ENCODE results near the gene OSTN.
"Not testable (repeated sequence)": the region's sequence is repeated elsewhere in the genome, so short reads cannot be mapped to it uniquely, and the experiment has no call there.

OSTN gene

DNA sequence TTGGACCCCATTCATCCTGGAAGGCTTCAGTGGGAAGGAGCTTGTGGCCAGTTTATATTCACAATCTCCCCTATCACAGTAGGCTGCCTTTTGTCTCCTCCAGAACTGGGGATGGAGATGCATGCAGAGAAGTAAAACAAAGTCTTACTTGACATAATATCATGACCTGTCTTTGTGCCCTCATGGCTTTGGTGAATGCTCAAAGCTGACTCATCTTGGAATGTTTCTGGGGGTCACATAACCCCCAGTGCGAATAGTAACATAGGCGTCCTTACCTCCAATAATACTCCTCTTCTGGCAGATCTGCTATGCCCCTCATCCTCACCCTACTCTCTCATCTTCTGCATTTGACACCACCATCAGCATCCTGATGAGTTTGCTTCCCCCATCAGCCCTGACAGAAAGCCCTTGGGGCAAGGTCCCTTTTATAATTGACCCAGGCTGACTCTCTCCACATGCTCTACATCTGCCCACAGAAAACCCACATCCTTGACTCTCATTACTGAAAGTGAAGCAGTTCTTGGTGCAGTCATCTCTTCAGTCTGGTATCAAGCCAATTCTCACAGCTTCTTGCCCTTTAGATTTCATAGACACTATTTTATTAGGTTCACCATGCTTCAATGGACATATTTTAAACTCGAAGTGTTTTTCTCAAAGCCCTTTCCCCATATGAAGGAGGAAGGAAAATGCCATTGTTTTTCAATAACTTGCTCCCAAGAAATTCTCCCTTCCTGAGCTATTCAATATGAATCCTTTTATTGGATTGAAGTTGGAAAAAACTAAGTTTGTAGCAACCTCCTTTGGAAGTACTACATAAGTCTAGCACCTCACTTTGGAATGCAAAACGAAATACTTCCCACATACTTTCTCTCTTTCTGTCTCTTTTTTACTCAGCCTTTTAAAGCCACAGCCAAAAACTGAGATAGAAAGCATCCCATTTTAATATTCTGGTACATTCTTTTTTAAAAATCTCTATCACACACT, 36.6 kb downstream of the OSTN start:
- no peak for DNase-seq (ENCODE audit: low read depth in 2 of 2)

DNA sequence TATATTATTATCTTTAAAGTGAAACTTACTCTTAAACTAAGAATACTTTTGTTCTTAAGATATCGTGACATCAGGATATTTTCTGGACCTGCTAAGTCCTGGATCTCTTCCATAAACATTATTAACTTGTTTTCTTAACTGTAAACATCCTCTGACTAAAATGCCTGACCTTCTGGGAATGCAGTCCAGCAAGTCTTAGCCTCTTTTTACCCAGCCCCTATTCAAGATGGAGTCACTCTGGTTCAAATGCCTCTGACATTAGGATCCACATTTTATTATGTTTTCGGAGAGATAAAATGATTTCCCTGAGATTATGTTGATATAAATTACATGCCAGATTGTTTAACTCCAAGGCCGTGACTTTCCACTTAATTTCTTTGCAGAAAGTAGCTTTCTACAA, 37.6 kb downstream of the OSTN start:
- no peak for DNase-seq (ENCODE audit: low read depth in 2 of 2)

DNA sequence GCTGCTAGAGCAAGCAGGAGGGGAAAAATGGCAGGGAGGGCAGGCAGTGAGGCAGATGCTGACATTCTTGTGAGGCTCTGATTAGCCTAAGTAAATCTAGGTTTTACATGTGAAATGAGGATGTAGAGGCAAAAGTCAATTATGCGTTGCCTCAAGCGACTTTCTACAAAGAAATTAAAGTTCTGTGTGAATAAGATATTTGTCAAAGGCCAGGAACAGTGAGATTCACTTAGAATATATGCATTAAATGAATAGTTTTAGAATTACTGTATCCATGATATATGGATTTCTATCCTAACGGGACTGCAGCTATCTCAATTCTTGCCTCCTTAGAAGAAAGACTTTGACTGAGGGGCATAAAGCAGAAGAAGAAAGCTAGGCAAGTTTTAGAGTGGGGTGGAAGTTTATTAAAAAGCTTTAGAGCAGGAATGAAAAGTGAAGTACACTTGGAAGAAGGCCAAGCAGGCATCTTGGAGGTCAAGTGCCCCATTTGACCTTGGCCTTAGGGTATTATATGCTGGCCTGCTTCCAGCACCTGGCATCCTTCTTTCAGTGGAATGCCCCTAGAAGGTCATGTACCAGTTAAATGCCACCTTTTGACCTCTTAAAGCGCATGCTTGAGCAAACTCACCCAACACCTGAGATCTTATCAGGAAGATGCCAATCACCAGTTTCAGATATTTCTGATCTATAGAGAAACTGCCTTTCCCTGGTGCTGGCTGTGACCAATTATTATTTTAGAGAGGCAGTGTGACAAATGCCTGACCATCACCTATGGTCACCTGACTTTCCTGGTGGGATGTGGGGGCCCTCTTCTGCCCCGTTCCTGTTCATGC, 38.2 kb downstream of the OSTN start:
- DNase-seq (ENCODE audit: low read depth in 2 of 2), result no peak

DNA sequence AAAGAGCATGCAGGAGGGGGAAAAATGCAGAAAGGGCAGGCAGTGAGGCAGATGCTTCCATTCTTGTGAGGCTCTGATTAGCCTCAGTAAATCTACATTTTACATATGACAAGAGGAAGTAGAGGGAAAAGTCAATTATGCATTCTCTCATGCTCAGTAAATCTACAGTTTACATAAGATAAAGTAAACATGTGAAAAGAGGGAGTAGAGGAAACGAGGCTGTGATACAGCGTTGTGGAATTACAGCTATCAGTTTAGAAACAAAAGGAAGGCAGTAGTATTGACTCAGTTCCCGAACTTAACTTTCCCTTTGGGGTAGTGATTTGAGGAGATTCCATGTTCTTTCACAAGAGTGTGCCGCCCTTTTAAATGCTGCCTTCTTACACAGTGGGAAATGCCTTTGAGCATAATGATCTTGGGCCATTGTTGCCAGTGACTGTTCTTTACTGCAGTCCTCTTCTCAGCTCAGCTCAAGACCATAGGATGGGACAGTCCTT, 39.3 kb downstream of the OSTN start:
- DNase-seq (ENCODE audit: low read depth in 2 of 2), result no peak

DNA sequence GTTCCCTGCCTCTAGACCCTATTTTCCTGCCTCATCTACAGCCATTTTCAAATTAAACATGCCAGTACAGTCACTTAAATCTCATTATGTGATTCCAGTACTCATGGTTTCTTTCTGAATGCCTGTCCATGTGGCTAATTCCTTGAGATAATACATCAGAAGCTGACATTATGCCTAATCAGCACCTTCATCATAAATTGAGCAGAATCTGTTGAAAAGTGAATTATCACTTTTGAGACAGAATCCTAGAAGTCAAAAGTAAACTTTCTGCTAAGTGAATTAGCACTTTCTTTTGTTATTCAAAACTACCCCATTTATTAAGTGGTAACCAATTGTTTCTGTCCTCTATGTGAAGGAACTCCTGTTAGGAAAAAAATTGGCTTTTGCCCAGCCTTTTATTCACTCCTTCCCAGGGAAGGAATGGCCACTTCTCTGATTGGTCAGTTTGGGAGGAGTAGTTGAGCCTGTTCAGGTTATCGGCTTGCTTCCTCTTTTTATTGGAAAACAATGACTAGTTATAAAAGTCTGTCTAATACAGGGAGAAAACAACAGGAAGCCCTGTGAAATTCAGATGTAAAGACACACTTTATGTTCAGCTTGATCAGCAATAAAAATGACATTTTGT, 40.5 kb downstream of the OSTN start:
- DNase-seq (ENCODE audit: low read depth in 2 of 2), result no peak

DNA sequence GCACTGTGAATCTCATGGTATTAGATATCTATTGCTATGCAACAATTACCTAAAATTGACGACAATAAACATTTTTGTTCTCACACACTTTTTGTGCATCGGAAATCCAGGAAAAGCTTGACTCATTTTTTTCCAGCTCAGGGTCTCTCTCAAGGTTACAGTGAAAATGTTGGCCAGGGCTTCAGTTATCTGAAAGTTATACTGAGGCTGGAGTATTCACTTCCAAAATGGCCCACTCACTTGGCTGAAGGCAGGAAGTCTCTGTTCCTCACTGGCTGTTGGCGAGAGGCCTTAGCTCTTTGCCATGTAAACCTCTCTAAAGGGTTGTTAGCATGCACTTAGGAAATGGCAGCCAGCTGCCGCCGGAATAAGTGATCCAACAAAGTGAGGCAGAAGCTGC, 41.4 kb downstream of the OSTN start:
- no peak for DNase-seq (ENCODE audit: low read depth in 2 of 2)

DNA sequence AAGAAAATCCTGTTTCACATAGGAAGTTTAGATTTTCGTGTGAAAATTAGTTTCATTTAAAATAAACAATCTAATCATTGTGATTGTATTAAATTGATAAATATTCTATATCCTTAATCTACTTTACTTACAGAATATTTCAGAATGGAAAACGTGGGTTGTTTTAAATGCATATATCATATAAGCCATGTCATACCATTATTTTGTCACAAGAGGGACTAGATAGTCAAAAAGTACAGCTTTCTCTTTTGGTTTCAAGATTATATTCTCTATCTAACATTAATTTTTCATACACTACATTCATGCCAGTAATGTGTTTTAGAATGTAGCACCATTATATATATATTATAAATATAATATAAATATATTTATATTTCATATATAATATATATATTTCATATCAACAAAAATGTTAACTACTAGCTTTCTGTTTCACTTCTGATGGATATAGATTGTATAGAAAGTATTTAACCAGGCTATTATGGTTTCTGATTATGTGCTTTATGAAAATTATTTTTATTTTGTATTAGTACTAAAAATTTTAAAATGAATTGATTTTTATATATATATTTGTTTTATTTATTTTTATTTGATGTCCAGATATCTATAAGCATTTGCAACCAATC, 45.3 kb downstream of the OSTN start:
- no peak for DNase-seq (ENCODE audit: low read depth in 2 of 2)

DNA sequence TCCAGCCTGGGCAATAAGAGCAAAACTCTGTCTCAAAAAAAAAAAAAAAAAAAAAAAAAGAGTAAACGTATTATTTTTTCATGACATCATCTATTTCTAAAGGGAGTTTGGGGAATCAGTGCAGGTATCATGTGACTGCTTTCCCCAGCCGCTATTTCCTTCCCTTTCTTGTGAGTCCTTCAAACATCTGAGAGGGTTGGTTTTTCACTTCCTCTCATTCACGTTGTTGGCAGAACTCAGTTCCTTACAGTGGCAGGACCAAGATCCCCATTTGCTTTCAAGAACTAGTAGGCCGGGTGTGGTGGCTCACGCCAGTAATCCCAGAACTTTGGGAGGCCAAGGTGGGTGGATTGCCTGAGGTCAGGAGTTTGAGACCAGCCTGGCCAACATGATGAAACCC, 47.0 kb downstream of the OSTN start:
- DNase-seq (ENCODE audit: low read depth in 2 of 2), result not testable (repeated sequence)

DNA sequence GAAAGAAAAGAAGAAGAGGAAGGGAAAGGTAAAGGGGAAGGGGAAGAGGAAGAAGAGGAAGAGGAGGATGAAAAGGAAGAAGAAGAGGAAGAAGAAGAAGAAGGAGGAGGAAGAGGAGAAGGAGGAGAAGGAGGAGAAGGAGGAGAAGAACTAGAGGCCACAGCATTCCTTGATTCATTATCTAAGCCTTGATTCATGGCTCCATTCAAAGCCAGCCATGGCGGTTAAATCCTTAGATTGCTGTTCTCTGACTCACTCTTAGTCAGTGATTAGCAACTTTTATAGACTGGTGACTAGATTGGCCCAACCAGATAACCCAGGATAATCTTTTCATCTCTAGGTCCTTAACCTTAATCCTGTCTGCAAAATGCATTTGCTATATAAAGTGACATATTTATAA, 47.6 kb downstream of the OSTN start:
- no peak for DNase-seq (ENCODE audit: low read depth in 2 of 2)

DNA sequence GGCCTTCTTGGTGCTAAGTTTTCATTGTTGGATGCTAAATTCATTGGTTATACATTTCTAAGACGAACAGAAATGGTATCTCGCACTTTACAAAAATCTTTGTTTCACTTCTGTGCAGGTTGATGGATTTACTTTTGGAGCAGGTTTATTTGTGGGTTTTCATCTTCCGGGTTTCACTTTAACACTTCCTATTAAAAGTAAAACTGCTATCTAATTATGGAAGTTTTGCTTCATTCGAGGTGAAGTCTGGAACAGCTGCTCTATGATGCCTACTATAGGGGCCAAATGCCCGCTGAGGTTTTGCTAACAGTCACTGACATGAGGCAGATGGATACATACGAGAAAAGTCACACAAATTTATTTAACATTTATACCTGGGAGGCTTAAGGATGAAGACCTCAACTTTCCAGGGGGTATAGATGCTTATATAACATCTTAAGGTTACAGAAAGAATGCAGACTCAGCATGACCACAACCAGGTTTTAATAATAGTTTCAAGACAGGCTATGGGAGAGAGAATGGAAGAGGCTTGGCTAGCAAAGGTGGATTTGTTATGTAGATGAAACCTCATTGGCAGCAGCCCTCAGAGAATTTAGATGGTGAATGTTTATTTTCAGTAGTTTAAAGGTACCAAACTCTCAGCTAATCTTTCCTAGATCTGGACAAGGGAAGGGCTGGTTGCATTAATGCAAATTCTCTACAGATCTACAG, 54.2 kb downstream of the OSTN start:
- no peak for DNase-seq (ENCODE audit: low read depth in 2 of 2)

DNA sequence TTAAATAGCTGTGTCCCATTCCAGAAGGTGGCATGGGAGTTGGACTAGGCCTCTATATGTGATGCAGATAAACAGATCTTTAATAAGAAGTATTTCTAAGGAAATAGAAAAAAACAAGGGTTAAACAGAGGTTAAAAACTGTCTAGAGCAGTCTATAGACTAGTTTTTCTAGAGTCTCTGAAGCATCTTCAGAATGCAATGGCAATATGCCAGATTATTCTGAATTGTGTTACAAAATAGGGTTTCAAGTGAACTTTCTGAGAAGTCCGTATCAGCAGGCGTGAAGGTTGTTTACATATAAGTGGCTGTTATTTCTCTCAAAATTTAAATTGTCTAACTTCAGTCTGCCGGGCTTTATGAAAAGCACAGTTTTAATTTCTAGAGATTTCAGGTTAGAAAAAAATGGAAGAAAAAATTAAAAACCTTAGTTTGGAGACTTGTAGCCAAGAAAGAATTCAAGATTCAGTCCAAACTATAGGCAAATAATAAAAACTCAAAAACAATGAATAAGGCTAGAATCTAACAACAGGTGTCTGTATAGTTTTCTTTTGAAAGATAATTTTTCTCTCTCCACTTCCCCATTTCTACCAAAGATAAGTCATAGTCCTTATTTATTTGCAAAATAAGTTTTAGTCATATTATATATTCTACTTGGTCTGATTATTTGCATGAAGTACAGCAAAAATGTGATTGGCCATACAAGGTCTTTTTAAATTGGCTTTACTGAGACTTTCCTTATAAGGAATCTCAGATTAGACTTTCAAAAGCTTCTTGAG, 55.2 kb downstream of the OSTN start:
- no peak for DNase-seq (ENCODE audit: low read depth in 2 of 2)

DNA sequence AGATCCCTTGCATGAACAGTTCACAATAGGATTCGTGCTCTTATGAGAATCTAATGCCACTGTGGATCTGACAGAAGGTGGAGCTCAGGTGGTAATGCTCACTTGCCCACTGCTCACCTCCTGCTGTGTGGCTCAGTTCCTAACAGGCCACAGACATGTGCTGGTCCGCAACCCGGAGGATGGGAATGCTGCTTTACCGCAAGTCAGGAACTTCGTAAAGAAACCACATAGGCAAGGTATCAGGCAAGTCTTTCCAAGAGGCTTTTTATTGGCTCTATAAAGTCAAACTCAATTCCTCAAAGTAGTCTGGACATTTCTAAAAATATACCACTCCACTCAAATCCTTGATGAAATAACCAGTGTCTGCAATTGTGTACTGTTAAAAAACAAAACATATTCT, 56.1 kb downstream of the OSTN start:
- DNase-seq (ENCODE audit: low read depth in 2 of 2), result no peak

DNA sequence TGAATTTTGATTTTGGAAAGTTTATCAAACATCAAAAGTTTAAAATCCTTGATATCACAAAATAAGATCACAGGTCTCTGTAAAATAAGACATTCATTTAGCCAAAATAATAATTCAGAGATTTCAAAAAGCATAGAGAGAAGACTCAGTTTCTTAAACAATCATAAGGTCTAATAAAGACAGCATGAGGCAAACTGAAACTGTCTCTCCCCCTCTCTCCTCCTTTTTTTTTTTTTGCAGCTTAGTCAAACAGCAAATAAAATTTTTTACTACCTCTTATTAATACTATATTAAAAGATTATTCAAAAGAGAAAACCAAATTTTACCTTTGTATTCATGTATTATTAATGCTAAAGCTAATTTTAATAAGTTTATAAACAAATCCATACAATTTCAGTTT, 57.4 kb downstream of the OSTN start:
- DNase-seq (ENCODE audit: low read depth in 2 of 2), result no peak

DNA sequence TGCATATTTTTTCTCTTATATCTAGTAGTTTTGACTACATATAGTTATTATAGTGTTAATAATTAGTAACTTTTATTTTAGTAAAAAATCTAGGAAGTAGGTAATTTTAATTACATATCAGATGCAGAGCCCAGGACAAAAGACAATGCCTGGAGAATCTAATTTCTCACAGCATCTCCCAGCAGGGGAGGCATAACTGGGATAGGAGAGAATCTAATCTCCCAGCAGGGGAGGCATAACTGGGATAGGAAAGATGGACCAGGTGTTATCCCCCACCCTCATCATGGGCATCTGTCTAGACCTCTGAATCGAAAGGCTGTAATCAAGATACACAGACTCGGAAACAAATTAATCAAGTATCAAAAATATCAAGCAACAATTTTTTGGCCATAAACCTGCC, 58.2 kb downstream of the OSTN start:
- no peak for DNase-seq (ENCODE audit: low read depth in 2 of 2)

DNA sequence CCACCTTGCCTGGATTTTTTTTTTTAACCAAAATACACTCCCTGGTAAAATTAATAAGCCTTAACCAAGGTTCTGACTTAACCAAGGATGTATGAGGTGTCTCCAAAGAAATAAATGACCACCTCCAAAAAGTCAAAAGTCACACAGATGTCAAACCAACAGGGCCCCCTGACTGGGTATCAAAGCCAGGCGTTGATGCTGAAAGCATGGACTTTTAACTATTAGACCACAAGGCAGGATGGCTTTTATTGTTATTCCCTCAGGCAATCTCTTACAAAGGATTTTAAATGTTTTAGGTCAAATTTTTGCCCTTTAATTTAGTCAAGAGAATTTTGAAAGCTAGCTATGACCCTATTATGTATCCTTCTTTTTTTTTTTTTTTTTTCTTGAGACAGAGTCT, 60.4 kb downstream of the OSTN start:
- no peak for DNase-seq (ENCODE audit: low read depth in 2 of 2)

DNA sequence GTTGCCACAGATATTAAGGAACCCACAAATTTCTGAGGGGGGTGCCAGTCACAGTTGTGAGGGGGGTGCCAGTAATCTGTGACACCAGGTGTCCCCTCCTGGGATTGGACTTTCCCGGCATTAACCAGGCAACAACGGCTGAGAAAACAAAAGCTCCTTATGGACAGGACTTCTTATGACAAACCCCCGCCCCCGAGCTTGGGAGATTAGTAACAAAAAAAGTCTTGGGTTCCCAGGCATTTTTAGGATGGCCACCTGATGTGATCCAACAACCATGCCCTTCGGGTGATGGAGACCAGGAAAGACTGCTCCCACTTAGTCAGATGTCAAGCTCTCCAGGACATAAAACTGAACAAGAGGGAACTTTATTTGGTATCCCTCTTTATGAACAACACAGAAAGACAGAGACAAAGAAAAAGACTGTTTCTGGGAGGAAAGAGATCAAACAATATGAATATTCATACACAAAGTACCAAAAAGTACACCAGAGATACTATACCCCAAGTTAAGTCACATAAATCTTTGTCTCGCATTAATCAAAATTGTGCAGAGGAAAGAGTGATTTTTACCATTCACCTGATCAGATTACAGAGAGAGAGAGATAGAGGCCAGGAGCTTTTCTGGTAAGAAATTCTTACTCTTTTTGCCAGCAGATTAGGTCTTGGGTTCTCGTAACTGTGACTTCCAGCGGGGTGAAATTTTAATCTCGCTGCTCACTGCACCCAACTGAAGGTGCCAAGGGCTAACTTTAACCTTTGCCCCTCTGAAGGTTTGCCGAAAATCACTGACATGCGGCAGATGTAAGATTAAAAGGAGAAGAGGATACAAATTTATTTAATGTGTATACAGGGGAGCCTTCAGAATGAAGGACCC, 61.6 kb downstream of the OSTN start:
- no peak for DNase-seq (ENCODE audit: low read depth in 2 of 2)

DNA sequence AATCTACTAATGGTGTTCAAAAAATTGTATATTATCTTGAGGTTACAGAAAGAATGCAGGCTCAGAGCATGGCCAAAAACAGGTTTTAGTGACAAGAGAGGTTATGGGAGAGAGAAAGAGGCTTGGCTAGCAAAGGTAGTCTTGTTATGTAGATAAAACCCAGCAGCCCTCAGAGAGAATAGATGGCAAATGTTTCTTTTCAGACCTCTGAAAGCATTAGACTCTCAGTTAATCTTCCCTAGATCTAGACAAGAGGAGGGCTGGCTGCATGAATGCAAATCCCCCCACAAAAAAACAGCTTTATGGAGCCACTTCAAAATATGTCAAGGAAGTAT, 62.2 kb downstream of the OSTN start:
- DNase-seq (ENCODE audit: low read depth in 2 of 2), result no peak

DNA sequence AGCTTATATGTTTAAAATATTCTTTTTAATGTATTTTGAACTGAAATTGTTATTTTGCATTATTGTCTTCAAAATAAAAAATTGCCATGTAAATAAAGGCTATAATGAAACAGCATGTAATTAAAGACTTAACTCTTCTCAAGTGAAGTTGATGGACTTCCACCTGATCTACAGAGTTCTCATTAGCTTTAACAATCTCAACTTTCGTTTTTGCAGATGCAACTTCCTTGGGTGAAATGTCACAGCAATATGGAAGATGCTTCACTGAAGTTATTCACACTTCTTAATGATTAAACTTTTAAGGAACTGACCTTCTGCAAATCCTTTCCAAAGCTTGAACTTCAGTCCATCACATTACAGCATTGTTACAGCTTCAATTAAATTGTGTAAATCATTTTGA, 63.6 kb downstream of the OSTN start:
- no peak for DNase-seq (ENCODE audit: low read depth in 2 of 2)

DNA sequence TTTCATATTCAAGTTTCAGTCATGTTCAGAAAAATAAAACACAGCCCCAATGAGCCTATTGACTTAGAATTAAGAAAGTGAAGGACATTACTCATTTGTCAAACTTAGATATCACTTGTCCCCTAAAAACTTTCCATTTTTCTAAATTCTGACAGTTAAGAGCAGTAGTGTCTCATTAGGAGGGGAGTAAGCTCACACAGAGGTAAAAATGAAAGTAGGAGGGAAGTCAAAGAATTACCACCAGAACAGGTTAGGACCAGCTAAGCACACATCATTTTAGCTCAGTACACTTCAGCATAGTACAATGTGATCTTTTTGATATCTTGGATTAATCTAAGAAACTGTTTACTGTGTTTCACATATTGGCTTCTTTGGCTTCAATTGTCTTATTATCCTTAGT, 64.3 kb downstream of the OSTN start:
- DNase-seq (ENCODE audit: low read depth in 2 of 2), result no peak

DNA sequence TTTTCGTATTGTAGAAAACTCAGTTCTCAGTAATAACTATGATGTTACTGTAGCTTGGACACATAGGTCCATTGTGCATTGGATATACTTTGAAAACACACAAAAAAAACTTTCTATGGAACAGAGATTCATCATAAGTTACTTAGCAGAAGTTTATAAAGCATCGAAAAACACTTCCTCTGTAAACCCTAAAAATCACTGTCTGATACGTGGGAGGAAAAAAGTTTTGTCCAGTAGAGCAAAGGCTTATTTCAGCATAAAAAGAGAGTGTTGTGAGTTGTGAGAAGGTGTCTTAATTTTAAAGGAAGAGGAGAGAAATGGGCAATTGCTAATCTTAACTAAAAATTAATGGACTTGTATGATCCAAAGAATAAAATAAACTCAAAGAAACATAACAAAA, 64.8 kb downstream of the OSTN start:
- DNase-seq (ENCODE audit: low read depth in 2 of 2), result no peak
